WTC11 (cell line): ENCODE measurements around the gene USP48.

Source experiments
- CTCF ChIP-seq: fragments of 200-600 bp; IDR thresholded peaks from 2 replicates; pipeline ENCODE4 v1.8.0; 2022; ENCODE audit warnings: antibody characterized with exemption
- NR3C1 ChIP-seq: sonication (generic); formaldehyde crosslinking; conservative IDR thresholded peaks from 2 replicates; pipeline ENCODE4 v1.8.1; 2023; ENCODE audit warnings: low read depth, mild to moderate bottlenecking, missing genetic modification reagents
- TEAD4 ChIP-seq: sonication (generic); formaldehyde crosslinking; IDR thresholded peaks from 2 replicates; pipeline ENCODE4 v1.8.0; 2022; ENCODE audit warnings: mild to moderate bottlenecking, missing genetic modification reagents
- ZSCAN18 ChIP-seq: fragments of 250-450 bp; sonication (Bioruptor Pico); IDR thresholded peaks from 2 replicates; pipeline ENCODE4 v2.1.2; 2022; ENCODE audit warnings: mild to moderate bottlenecking, moderate library complexity
- TF ChIP-seq, protein P1 (sequence below): sonication (generic); formaldehyde crosslinking; IDR thresholded peaks from 2 replicates; pipeline ENCODE4 v1.8.1; 2023; ENCODE audit warnings: mild to moderate bottlenecking, missing genetic modification reagents, moderate library complexity

DNA sequence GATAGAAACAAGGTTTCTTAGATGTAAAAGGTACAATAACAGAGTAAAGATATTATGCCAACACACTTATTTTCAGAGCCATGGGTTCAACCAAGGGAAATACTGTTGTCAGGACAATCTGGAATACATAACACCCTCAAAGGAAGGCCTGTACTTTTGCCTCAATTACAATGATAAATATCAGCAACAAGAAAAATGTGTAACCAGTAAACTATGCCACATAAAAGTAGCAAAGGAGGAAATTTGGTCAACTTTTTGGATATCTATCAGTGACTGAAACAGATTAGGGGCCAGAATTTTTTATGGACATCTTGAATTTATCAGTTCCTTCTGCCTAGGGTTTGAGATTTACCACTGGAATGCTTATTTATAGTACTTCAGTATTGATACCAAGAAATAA is 89.2 kb downstream of the USP48 start:
- TF ChIP-seq TEAD4 (CRISPR knock-in tag) = no peak
- TF ChIP-seq, protein P1, sequence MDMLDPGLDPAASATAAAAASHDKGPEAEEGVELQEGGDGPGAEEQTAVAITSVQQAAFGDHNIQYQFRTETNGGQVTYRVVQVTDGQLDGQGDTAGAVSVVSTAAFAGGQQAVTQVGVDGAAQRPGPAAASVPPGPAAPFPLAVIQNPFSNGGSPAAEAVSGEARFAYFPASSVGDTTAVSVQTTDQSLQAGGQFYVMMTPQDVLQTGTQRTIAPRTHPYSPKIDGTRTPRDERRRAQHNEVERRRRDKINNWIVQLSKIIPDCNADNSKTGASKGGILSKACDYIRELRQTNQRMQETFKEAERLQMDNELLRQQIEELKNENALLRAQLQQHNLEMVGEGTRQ (CRISPR knock-in tag) = no peak
- TF ChIP-seq ZSCAN18 (CRISPR knock-in tag) = no peak
- TF ChIP-seq CTCF = no peak
- no peak for TF ChIP-seq NR3C1 (CRISPR knock-in tag)
